ENCODE data around the gene IFNK.

DNA sequence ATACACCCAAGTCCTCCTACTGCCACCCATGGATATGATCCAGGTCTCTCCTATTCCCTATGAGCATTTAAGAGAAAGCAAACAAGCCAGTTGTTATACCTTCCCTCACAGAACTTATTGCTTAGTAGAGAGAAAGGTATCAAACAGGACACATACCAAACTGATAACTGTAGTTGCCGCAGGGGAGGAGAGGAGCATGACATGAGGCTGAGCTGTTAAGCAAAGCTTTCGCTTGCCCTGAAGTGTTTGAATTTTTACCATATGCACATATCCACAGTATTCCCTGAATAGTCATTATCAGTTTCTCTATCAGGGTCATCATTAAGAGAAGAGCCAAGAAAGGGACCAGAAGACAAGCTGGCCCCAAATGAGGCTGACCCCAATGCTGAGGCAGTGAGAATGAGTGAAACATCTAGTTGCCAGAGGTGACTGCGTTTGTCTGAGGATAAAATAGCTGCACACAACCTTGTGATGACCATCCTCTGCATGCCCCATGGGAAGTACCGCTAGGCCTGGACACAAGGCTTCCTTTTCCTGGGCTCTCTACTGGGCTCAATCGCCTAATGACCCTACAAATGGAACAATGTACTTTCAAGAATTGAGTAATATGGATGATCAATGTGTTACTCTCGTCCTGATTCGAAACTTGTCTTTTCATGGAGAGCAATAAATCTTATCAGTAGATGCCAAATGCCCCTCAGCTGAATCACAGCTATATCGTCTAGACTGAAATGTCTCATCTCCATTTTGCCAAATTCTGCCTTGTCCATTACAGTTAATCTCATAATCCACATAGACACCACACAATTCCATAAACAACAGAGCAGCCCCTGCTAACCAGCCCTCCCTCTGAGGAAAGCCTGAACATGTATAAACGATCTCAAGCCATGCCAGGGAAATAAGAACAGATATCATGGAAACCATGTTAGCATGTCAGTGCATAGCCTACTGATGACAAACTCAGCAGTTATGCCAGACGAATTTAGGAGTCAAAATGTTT, 4.3 kb upstream of the IFNK start:
- TF ChIP-seq CTCF (IDR thresholded peaks at IDR 0.05; ENCODE audit: insufficient read depth, low read length) (no peak), POLR2AphosphoS5 (IDR thresholded peaks at IDR 0.05; ENCODE audit: low read depth) (no peak), SPI1 (IDR thresholded peaks at IDR 0.05; ENCODE audit: borderline replicate concordance, low read depth) (no peak), GABPA (IDR thresholded peaks at IDR 0.05; ENCODE audit: low read depth) (no peak), REST (IDR thresholded peaks at IDR 0.05; ENCODE audit: insufficient replicate concordance, low read depth) (no peak)
